H1 (cell line): ENCODE data around the gene INCENP. TPM values are rescaled to one million over a fixed set of nuclear protein-coding genes. Genes with fewer than 3 reads are reported as not detected.

Experiments used
- CTCF ChIA-PET: fragments of 300-600 bp; sonication (Branson Sonifier 250); formaldehyde crosslinking; loops from one replicate; lab custom pipeline; 2021; ENCODE audit not compliant: partially characterized antibody; lab: Charles Lee
- POLR2A ChIA-PET: fragments of 300-600 bp; sonication (Branson Sonifier 250); formaldehyde crosslinking; loops from one replicate; lab custom pipeline; 2021; ENCODE audit warnings: inconsistent platforms; ENCODE audit not compliant: partially characterized antibody; lab: Charles Lee
- DNase-seq, 2 experiments: peaks; one replicate each; pipeline versions ENCODE4 v3.0.0 to v3.0.0-alpha.2; 2010 to 2022; ENCODE audit warnings: low spot score in 2 of 2, low read depth in 1 of 2, mixed read lengths in 1 of 2
- FAIRE-seq: peaks from 2 replicates; lab custom pipeline; 2011; peaks lifted over from hg19 to GRCh38; lab: Jason Lieb, UNC
- H2AFZ ChIP-seq: 2 replicates; pipeline ENCODE4 v1.8.1; 2012; ENCODE audit warnings: low read length, inconsistent platforms
- H2AK5ac ChIP-seq: 2 replicates; pipeline ENCODE4 v1.6.1; 2013; ENCODE audit warnings: low read depth, low read length
- H2BK120ac ChIP-seq: replicated peaks from 2 replicates; pipeline ENCODE3; 2013; ENCODE audit warnings: low read depth, low read length, inconsistent platforms
- H2BK12ac ChIP-seq: 2 replicates; pipeline ENCODE4 v1.6.1; 2013; ENCODE audit warnings: low read depth, low read length
- H2BK15ac ChIP-seq: 2 replicates; pipeline ENCODE4 v1.6.1; 2013; ENCODE audit warnings: low read length
- H2BK20ac ChIP-seq: 2 replicates; pipeline ENCODE4 v1.6.1; 2013; ENCODE audit warnings: low read length
- H2BK5ac ChIP-seq: 2 replicates; pipeline ENCODE4 v1.6.1; 2013; ENCODE audit warnings: low read depth, low read length
- H3K14ac ChIP-seq: 2 replicates; pipeline ENCODE4 v1.6.1; 2013; ENCODE audit warnings: inconsistent platforms; ENCODE audit not compliant: insufficient read length
- H3K18ac ChIP-seq: 2 replicates; pipeline ENCODE4 v1.6.1; 2013; ENCODE audit warnings: low read length; ENCODE audit errors: extremely low read depth
- H3K23ac ChIP-seq: 2 replicates; pipeline ENCODE4 v1.6.1; 2013; ENCODE audit warnings: inconsistent platforms; ENCODE audit not compliant: insufficient read length
- H3K23me2 ChIP-seq: 2 replicates; pipeline ENCODE4 v1.6.1; 2013; ENCODE audit warnings: low read depth, low read length
- H3K27ac ChIP-seq: 2 replicates; pipeline ENCODE4 v1.6.1; 2011; ENCODE audit warnings: low read depth, low read length, inconsistent platforms
- H3K27me3 ChIP-seq, 4 experiments: replicated peaks in 1 of 4; 1 replicate in 1 of 4; 2 replicates in 3 of 4; pipeline versions ENCODE4 v1.6.1 to v1.8.1; 2011 to 2013; ENCODE audit warnings: low read length in 3 of 4, mild to moderate bottlenecking in 3 of 4, inconsistent platforms in 2 of 4, mixed read lengths in 2 of 4, moderate library complexity in 1 of 4; ENCODE audit not compliant: control insufficient read depth in 3 of 4, insufficient read depth in 3 of 4; ENCODE audit errors: extremely low read depth in 1 of 4
- H3K36me3 ChIP-seq, 4 experiments: 2 replicates each; pipeline versions ENCODE4 v1.6.1 to v1.8.1; 2011 to 2013; ENCODE audit warnings: mild to moderate bottlenecking in 4 of 4, low read length in 3 of 4, moderate library complexity in 2 of 4, control low read depth in 1 of 4, inconsistent platforms in 1 of 4; ENCODE audit not compliant: insufficient read depth in 4 of 4, control insufficient read depth in 2 of 4
- H3K4ac ChIP-seq: replicated peaks from 2 replicates; pipeline ENCODE3; 2013; ENCODE audit warnings: low read length, low read depth, mixed read lengths, inconsistent platforms; ENCODE audit not compliant: insufficient read length
- H3K4me1 ChIP-seq, 4 experiments: replicated peaks in 1 of 4; 1 replicate in 1 of 4; 2 replicates in 3 of 4; pipeline versions ENCODE4 v1.6.1 to v1.8.1; 2011 to 2013; ENCODE audit warnings: low read length in 3 of 4, inconsistent platforms in 2 of 4, mixed read lengths in 1 of 4; ENCODE audit not compliant: insufficient read depth in 4 of 4, control insufficient read depth in 3 of 4
- H3K4me2 ChIP-seq, 2 experiments: 2 replicates each; pipeline versions ENCODE4 v1.6.1 to v1.8.1; 2011 to 2013; ENCODE audit warnings: low read depth in 2 of 2, low read length in 2 of 2, control low read depth in 1 of 2, inconsistent platforms in 1 of 2, mild to moderate bottlenecking in 1 of 2; ENCODE audit not compliant: insufficient read depth in 1 of 2
- H3K4me3 ChIP-seq, 4 experiments: fragments of 200-600, 300-600 bp in 1 of 4; sonication (generic), shearing (Covaris generic), sonication (Bioruptor Twin) in 1 of 4; 2 replicates each; pipeline versions ENCODE4 v1.5.1 to v1.8.1; 2011 to 2016; ENCODE audit warnings: low read length in 4 of 4, low read depth in 3 of 4, control low read depth in 2 of 4, inconsistent platforms in 2 of 4, mild to moderate bottlenecking in 2 of 4, mixed read lengths in 1 of 4, moderate library complexity in 1 of 4; ENCODE audit not compliant: insufficient read depth in 2 of 4; ENCODE audit errors: extremely low read depth in 1 of 4
- H3K56ac ChIP-seq: replicated peaks from 2 replicates; pipeline ENCODE3; 2013; ENCODE audit warnings: low read depth, mild to moderate bottlenecking, mixed read lengths, low read length, inconsistent platforms; ENCODE audit not compliant: insufficient read length
- H3K79me1 ChIP-seq: 2 replicates; pipeline ENCODE4 v1.6.1; 2013; ENCODE audit warnings: low read depth, low read length, control low read depth
- H3K79me2 ChIP-seq, 2 experiments: 2 replicates each; pipeline versions ENCODE4 v1.6.1 to v1.8.1; 2012 to 2013; ENCODE audit warnings: low read length in 2 of 2, mild to moderate bottlenecking in 2 of 2, inconsistent platforms in 1 of 2; ENCODE audit not compliant: insufficient read depth in 2 of 2, control insufficient read depth in 1 of 2
- H3K9ac ChIP-seq, 4 experiments: replicated peaks in 1 of 4; 1 replicate in 1 of 4; 2 replicates in 3 of 4; pipeline versions ENCODE4 v1.6.1 to v1.8.1; 2011 to 2013; ENCODE audit warnings: low read depth in 3 of 4, low read length in 3 of 4, control low read depth in 2 of 4, mild to moderate bottlenecking in 2 of 4, moderate library complexity in 2 of 4, inconsistent platforms in 1 of 4; ENCODE audit errors: extremely low read depth in 1 of 4
- H3K9me3 ChIP-seq, 2 experiments: 2 replicates each; pipeline versions ENCODE4 v1.6.1 to v1.8.1; 2012 to 2013; ENCODE audit warnings: mild to moderate bottlenecking in 2 of 2, moderate library complexity in 2 of 2, control low read depth in 1 of 2, inconsistent platforms in 1 of 2, low read depth in 1 of 2, low read length in 1 of 2, mixed read lengths in 1 of 2; ENCODE audit not compliant: insufficient read depth in 2 of 2
- H4K20me1 ChIP-seq, 2 experiments: replicated peaks in 1 of 2; 2 replicates each; pipeline versions ENCODE3 to v1.8.1; 2011 to 2013; ENCODE audit warnings: inconsistent platforms in 2 of 2, low read length in 2 of 2, mild to moderate bottlenecking in 1 of 2; ENCODE audit not compliant: insufficient read depth in 2 of 2, control insufficient read depth in 1 of 2
- H4K5ac ChIP-seq: 2 replicates; pipeline ENCODE4 v1.6.1; 2013; ENCODE audit warnings: low read length, low read depth, mixed read lengths, inconsistent platforms; ENCODE audit not compliant: insufficient read length
- H4K8ac ChIP-seq: 2 replicates; pipeline ENCODE4 v1.8.0; 2013; ENCODE audit warnings: mild to moderate bottlenecking, moderate library complexity, low read length, inconsistent platforms; ENCODE audit not compliant: insufficient read depth; ENCODE audit errors: extremely low read depth
- H4K91ac ChIP-seq: replicated peaks from 2 replicates; pipeline ENCODE3; 2013; ENCODE audit warnings: low read length, mixed read lengths, inconsistent platforms; ENCODE audit not compliant: insufficient read length
- RNF2 ChIP-seq: fragments of 200-900, 300-1000 bp; sonication (generic); IDR thresholded peaks from 2 replicates; pipeline ENCODE4 v1.7.1; 2016; ENCODE audit warnings: borderline replicate concordance, low read depth, mild to moderate bottlenecking, antibody characterized with exemption, low read length; ENCODE audit not compliant: poor library complexity, severe bottlenecking; ENCODE audit errors: missing control alignments
- YY1 ChIP-seq: IDR thresholded peaks from 2 replicates; pipeline ENCODE4 v1.6.1; 2011; ENCODE audit warnings: low read depth, mild to moderate bottlenecking, low read length
- WGBS, 2 experiments: shearing (Covaris generic) in 1 of 2; methylation state at CpG; one replicate each; pipeline versions ENCODE4 v1.1.6 to v1.1.7; 2013 to 2015; ENCODE audit warnings: low lambda C conversion rate in 2 of 2, mixed read lengths in 2 of 2, inconsistent platforms in 1 of 2, low coverage in 1 of 2, missing lambda C conversion rate in 1 of 2; ENCODE audit not compliant: insufficient replicate concordance in 2 of 2, insufficient coverage in 1 of 2, insufficient read length in 1 of 2; ENCODE audit errors: extremely low coverage in 1 of 2, missing lambda C conversion rate in 1 of 2; 5-methylcytosine and 5-hydroxymethylcytosine counted together
- polyA plus RNA-seq, 7 experiments: library from polyadenylated mRNA; depleted of rRNA in 3 of 7; stranded (reverse) in 5 of 7; unstranded in 2 of 7; fragments of >200 nt in 5 of 7; fragments of 200-250 nt in 2 of 7; gene quantifications; 1 replicate in 5 of 7; 2 replicates in 1 of 7; 4 replicates in 1 of 7; pipeline versions ENCODE4 v1.2.1 to v1.2.3, GENCODE V29; 2011 to 2013; ENCODE audit warnings: missing spikeins in 2 of 7, mixed read lengths in 2 of 7
- total RNA-seq: library from RNA; stranded (reverse); fragmentation: NEBNext Ultra II Directional; extraction: Animal tissue kit (Norgen Biotek cat#: 25700); gene quantifications from 2 replicates; pipeline ENCODE4 v1.2.1, GENCODE V29; 2021

The INCENP gene
- total and polyA plus RNA-seq, 2 of the 8 experiments (the other 6 are each of a cell fraction or from before 2014, with no cell fraction given): 25.4 to 132 TPM

DNA sequence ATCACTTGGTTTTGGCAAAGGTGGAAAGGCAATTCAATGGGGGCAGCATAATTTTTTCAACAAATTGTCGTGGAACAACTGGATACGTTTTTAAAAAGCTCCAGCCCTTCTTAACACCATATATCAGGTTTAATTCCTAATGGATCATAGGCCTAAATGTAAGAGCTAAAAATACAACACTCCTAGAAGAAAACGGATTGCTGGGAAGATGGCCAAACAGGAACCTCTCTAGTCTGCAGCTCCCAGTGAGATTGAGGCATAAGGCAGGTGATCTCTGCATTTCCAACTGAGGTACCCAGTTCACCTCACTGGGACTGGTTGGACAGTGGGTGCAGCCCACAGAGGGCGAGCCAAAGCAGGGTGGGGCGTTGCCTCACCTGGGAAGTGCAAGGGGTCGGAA lies 33.8 kb downstream of the INCENP start:
- Histone ChIP-seq H2BK120ac (no peak overlapping the region), H4K20me1 (peaks cover 2% of the 10 kb centered on the region in 2 experiments), H3K23ac (no peak overlapping the region), H3K36me3 (peaks cover 0 to 4% (median 1%) of the 10 kb centered on the region in 4 experiments; a peak in 5 of 8 replicates), H3K4ac (no peak overlapping the region), H2AFZ (no peak overlapping the region), H3K27ac (no peak overlapping the region), H4K8ac (no peak overlapping the region), H3K14ac (no peak overlapping the region), H2BK15ac (no peak overlapping the region), H4K5ac (no peak overlapping the region), H3K79me1 (no peaks in the 10 kb centered on the region), H2BK5ac (no peak overlapping the region), H3K9ac (no peak overlapping the region), H3K4me1 (no peaks in the 10 kb centered on the region), H4K91ac (no peak overlapping the region), H3K56ac (no peak overlapping the region), H3K79me2 (no peaks in the 10 kb centered on the region), H2BK20ac (no peak overlapping the region), H3K23me2 (no peaks in the 10 kb centered on the region), H3K4me2 (no peak overlapping the region), H2BK12ac (no peak overlapping the region), H2AK5ac (no peak overlapping the region), H3K18ac (no peak overlapping the region), H3K4me3 (no peak overlapping the region), H3K27me3 (no peaks in the 10 kb centered on the region), H3K9me3 (no peaks in the 10 kb centered on the region)
- 85% methylated on average over 6 of the region's 6 CpGs; no CpG with 5 or more reads in 1 of the 2 experiments for WGBS, 2 experiments
- FAIRE-seq (no peak), DNase-seq (no peak)
- POLR2A ChIA-PET: interaction anchor here (2.1 kb wide), 1 partner anchor 11 kb away, joined by 6 read pairs; no protein-coding TSS in a partner anchor
- CTCF ChIA-PET: interaction anchor here (1.0 to 3.5 kb wide), 5 partner anchors 10 to 386 kb away, joined by 3 to 17 read pairs (median 3); no protein-coding TSS in a partner anchor
- TF ChIP-seq YY1 (no peak), RNF2 (no peak)
